Ectodermal cell (in vitro differentiated cells): ENCODE data around the gene ZNF530. TPM values are rescaled to one million over a fixed set of nuclear protein-coding genes. Genes with fewer than 3 reads are reported as not detected.

ENCODE experiments used
- H3K27ac ChIP-seq: 2 replicates; pipeline ENCODE4 v1.7.0; 2013; ENCODE audit warnings: mild to moderate bottlenecking, low read depth, low read length; ENCODE audit not compliant: insufficient read depth, poor library complexity, severe bottlenecking
- H3K27me3 ChIP-seq: 2 replicates; pipeline ENCODE4 v1.7.0; 2013; ENCODE audit warnings: mild to moderate bottlenecking, low read length; ENCODE audit not compliant: insufficient read depth, control insufficient read depth, poor library complexity, severe bottlenecking
- H3K36me3 ChIP-seq: one replicate; pipeline ENCODE4 v1.7.0; 2013; ENCODE audit warnings: low read length; ENCODE audit not compliant: control insufficient read depth, insufficient read depth
- H3K4me1 ChIP-seq: one replicate; pipeline ENCODE4 v1.7.0; 2013; ENCODE audit warnings: low read length; ENCODE audit not compliant: control insufficient read depth, insufficient read depth
- H3K4me3 ChIP-seq: 2 replicates; pipeline ENCODE4 v1.7.0; 2013; ENCODE audit warnings: low read depth, low read length, control low read depth; ENCODE audit not compliant: insufficient read depth
- H3K9me3 ChIP-seq: 2 replicates; pipeline ENCODE4 v1.7.0; 2013; ENCODE audit warnings: mild to moderate bottlenecking, low read length, moderate library complexity; ENCODE audit not compliant: control insufficient read depth
- WGBS, 2 experiments: methylation state at CpG; one replicate each; pipeline ENCODE4 v1.1.7; 2013; ENCODE audit warnings: missing lambda C conversion rate in 2 of 2; 5-methylcytosine and 5-hydroxymethylcytosine counted together
- polyA plus RNA-seq, 4 experiments: library from polyadenylated mRNA; stranded (reverse); fragments of 50-300 nt; gene quantifications; one replicate each; pipeline ENCODE4 v1.2.3, GENCODE V29; 2013

The ZNF530 gene
- 5.4 TPM for polyA plus RNA-seq (2013, experiment 1 of 4)
- polyA plus RNA-seq (2013, experiment 2 of 4), result 8.1 TPM
- 7.2 TPM for polyA plus RNA-seq (2013, experiment 3 of 4)
- 5.7 TPM for polyA plus RNA-seq (2013, experiment 4 of 4)

- H3K27ac ChIP-seq, result no peak within 1 kb of the TSS
- WGBS, 2 experiments, result 0 to 1% methylated on average over 53 of the region's 53 CpGs
- peak within 1 kb of the TSS; percentile 92 for H3K4me3 ChIP-seq
Measured at GRCh38 chr19:57599761-57600383, at the start of gene ZNF530. TSS of gene ZNF530 (plus strand) at chr19:57599885. CDS start at chr19:57604346, 4,461 bp downstream.

GRCh38 chr19:57552432-57552831, 47.3 kb upstream of the ZNF530 start:
- no peak overlapping the region for H3K4me3 ChIP-seq
- H3K27ac ChIP-seq, result no peak overlapping the region
- no peaks in the 10 kb centered on the region for H3K4me1 ChIP-seq
- H3K36me3 ChIP-seq, result peaks cover 68% of the 10 kb centered on the region
- H3K27me3 ChIP-seq, result no peaks in the 10 kb centered on the region
- peaks cover 4% of the 10 kb centered on the region for H3K9me3 ChIP-seq
- 95 to 96% methylated on average over 2 of the region's 2 CpGs for WGBS, 2 experiments

More at GRCh38 chr19:57599761-57600383, at the start of gene ZNF530:
- peaks cover 5% of the 10 kb centered on the region for H3K4me1 ChIP-seq
- no peaks in the 10 kb centered on the region for H3K36me3 ChIP-seq
- H3K9me3 ChIP-seq, result no peaks in the 10 kb centered on the region
- no peaks in the 10 kb centered on the region for H3K27me3 ChIP-seq

GRCh38 chr19:57557659-57558058, 42.0 kb upstream of the ZNF530 start:
- Histone ChIP-seq H3K27ac (no peak overlapping the region), H3K27me3 (no peaks in the 10 kb centered on the region), H3K4me1 (no peaks in the 10 kb centered on the region), H3K9me3 (peaks cover 3% of the 10 kb centered on the region), H3K36me3 (peaks cover 20% of the 10 kb centered on the region), H3K4me3 (no peak overlapping the region)
- 94 to 95% methylated on average over 5 of the region's 5 CpGs for WGBS, 2 experiments

GRCh38 chr19:57558525-57558924, 41.2 kb upstream of the ZNF530 start:
- 61 to 66% methylated on average over 6 of the region's 6 CpGs for WGBS, 2 experiments
- Histone ChIP-seq H3K36me3 (peaks cover 19% of the 10 kb centered on the region), H3K27ac (no peak overlapping the region), H3K4me1 (no peaks in the 10 kb centered on the region), H3K27me3 (no peaks in the 10 kb centered on the region), H3K4me3 (peak overlapping the region; percentile 87), H3K9me3 (peaks cover 3% of the 10 kb centered on the region)

DNA sequence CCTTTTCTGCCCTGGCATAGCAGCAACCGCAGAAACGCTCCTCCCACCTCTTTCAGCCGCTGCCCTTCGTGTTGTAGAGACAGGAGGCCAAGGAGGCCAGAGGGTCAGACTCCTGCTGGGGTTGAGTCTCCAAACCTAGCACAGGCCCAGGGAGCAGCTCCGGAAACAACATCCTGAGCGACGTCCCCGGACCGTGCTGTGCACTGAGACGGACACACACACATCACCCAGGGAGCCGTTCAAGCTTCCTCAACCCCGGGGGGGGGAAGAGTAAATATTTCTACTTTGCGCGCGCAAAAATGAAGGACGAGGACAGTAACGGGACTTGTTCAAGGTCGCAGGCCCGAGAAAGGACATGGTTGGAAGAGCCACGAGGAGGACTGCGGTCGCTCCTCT, 40.7 kb upstream of the ZNF530 start:
- no peak overlapping the region for H3K27ac ChIP-seq
- peaks cover 19% of the 10 kb centered on the region for H3K36me3 ChIP-seq
- H3K27me3 ChIP-seq, result no peaks in the 10 kb centered on the region
- peaks cover 3% of the 10 kb centered on the region for H3K9me3 ChIP-seq
- 2 to 3% methylated on average over 22 of the region's 22 CpGs for WGBS, 2 experiments
- H3K4me3 ChIP-seq, result peak overlapping the region; percentile 87
- H3K4me1 ChIP-seq, result no peaks in the 10 kb centered on the region

GRCh38 chr19:57559404-57560025, 40.2 kb upstream of the ZNF530 start, which contains the start of gene ZNF550:
TSS of gene ZNF550 (minus strand) at chr19:57559863. CDS start at chr19:57559682, 181 bp downstream.
- 0 to 1% methylated on average over 56 of the region's 56 CpGs for whole genome bisulfite sequencing, 2 experiments

GRCh38 chr19:57560049-57560491, 39.6 kb upstream of the ZNF530 start:
- peak overlapping the region; percentile 87 for H3K4me3 ChIP-seq
- H3K9me3 ChIP-seq, result peaks cover 3% of the 10 kb centered on the region
- H3K4me1 ChIP-seq, result no peaks in the 10 kb centered on the region
- no peaks in the 10 kb centered on the region for H3K27me3 ChIP-seq
- peaks cover 11% of the 10 kb centered on the region for H3K36me3 ChIP-seq
- WGBS, 2 experiments, result 88 to 91% methylated on average over 23 of the region's 23 CpGs
- no peak overlapping the region for H3K27ac ChIP-seq

More at GRCh38 chr19:57559404-57560025, 40.2 kb upstream of the ZNF530 start, which contains the start of gene ZNF550:
- no peaks in the 10 kb centered on the region for H3K27me3 ChIP-seq
- peaks cover 3% of the 10 kb centered on the region for H3K9me3 ChIP-seq
- peaks cover 15% of the 10 kb centered on the region for H3K36me3 ChIP-seq
- peak within 1 kb of the TSS; percentile 87 for H3K4me3 ChIP-seq
- H3K4me1 ChIP-seq, result no peaks in the 10 kb centered on the region
- H3K27ac ChIP-seq, result no peak within 1 kb of the TSS

DNA sequence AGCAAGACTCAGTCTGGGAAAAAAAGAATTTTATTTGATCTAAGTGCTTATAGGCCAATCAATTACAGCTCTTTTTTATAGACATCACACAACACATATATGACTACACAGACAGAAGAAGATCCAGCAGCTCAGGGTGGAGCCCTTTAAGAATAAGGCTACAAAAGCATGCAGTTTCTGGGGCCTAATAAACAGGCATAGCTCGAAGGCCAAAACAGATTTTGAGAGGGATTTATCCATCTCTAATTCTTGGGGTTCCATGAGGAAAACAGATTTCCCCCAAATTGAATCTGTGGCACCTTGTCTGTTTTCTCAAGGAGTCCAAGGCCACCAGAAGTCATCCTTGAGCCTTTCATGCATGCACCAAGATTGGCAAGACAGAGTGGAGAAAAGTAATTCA, 36.1 kb upstream of the ZNF530 start:
- no peak overlapping the region for H3K4me3 ChIP-seq
- H3K9me3 ChIP-seq, result peaks cover 5% of the 10 kb centered on the region
- no peak overlapping the region for H3K27ac ChIP-seq
- H3K36me3 ChIP-seq, result no peaks in the 10 kb centered on the region
- no peaks in the 10 kb centered on the region for H3K27me3 ChIP-seq
- H3K4me1 ChIP-seq, result no peaks in the 10 kb centered on the region
- 47 to 61% methylated on average over 1 of the region's 1 CpG for WGBS, 2 experiments

- Histone ChIP-seq H3K9me3 (peaks cover 2% of the 10 kb centered on the region), H3K27ac (no peak overlapping the region)
Measured at GRCh38 chr19:57566396-57567265, 33.1 kb upstream of the ZNF530 start.

DNA sequence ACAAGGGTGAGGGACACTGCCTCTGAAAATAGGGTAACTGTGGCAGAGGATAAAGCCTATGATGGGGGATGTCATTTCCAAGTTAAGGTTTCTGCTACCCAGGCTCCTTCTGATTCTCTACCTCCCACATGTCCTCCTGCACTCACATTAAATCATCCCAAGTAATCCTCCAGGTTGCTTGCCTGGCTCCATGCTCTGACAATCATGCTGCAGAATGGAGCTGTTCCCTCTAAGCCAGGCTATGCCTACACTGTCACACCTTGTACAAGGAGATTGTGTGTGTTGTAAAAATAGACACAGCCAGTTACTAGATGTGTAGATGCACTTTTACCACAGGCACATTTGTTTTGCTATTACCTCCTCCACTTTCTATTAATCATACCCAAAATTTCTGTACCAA, 29.0 kb upstream of the ZNF530 start:
- Histone ChIP-seq H3K4me3 (no peak overlapping the region), H3K27me3 (no peaks in the 10 kb centered on the region), H3K9me3 (peaks cover 2% of the 10 kb centered on the region), H3K36me3 (peaks cover 44% of the 10 kb centered on the region), H3K27ac (no peak overlapping the region), H3K4me1 (no peaks in the 10 kb centered on the region)

More at GRCh38 chr19:57566396-57567265, 33.1 kb upstream of the ZNF530 start:
- no peaks in the 10 kb centered on the region for H3K27me3 ChIP-seq
- no peak overlapping the region for H3K4me3 ChIP-seq
- no peaks in the 10 kb centered on the region for H3K4me1 ChIP-seq
- peaks cover 3% of the 10 kb centered on the region for H3K36me3 ChIP-seq
- 66 to 70% methylated on average over 7 of the region's 7 CpGs for WGBS, 2 experiments
